GM21723 (cell line): Measurements from ENCODE around the gene TEX22.

Experiments used
- ATAC-seq: cut with Tn5 transposase; IDR thresholded peaks from one replicate; pipeline ENCODE4 v1.9.1; 2021; ENCODE audit warnings: mild to moderate bottlenecking, moderate library complexity; ENCODE audit not compliant: unreplicated experiment

TEX22 gene

DNA sequence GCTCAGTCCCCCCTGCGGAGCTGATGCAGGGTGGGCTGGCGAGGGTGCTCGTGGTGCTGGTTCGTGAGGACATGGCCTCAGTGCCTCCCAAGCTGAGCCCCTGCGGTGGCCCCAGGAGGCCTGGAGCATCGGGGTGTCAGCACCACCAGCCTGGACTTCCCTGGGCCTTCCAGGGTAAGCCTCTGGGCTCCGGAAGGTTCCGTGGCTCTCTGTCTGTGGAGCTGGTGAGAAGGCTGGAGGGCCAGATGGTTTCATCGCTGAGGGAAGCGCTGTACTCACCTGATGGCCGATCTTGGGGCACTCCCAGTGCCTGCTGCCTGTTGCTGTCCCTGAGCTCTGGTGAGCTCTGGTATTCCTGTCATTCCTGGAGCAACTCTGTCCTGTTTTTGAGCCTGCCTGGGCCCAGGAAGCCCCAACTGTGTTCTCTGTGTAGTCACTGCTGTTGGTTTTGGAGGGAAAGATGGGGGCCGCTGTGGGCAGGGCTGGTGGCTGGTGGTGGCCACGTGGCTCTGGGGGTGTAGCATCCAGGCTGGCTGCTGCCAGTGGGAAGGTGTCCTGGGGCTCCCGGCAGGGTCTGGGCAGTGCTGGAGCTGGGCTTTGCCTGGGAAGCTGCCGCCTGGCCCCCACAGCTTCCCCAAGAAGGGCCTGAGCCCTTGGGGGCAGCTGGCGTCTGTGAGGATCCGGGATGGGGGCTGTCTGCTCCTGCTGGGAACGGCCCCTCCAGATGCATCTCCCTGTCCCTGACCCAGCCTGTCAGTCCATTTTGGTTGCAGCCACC, 39.6 kb downstream of the TEX22 start:
- ATAC-seq: no peak

DNA sequence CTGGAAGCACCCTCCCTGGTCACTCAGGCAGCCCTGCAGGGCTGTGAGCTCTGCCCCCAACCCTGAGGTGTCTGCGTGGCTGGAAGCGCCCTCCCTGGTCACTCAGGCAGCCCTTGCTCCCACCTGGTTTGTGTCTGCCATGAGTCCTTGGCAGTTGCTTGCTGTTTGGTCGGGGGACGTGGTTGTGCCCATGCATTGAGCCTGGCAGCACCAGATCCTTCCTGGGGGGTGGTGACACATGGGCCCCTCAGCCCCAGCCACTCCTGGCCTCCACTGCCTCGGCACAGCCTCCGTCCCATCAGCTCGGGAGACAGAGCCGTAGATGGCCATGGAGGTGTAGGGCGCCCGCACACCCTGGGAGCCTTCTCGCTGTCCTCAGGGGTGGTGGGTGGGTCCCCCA, 40.8 kb downstream of the TEX22 start:
- ATAC-seq: no peak

DNA sequence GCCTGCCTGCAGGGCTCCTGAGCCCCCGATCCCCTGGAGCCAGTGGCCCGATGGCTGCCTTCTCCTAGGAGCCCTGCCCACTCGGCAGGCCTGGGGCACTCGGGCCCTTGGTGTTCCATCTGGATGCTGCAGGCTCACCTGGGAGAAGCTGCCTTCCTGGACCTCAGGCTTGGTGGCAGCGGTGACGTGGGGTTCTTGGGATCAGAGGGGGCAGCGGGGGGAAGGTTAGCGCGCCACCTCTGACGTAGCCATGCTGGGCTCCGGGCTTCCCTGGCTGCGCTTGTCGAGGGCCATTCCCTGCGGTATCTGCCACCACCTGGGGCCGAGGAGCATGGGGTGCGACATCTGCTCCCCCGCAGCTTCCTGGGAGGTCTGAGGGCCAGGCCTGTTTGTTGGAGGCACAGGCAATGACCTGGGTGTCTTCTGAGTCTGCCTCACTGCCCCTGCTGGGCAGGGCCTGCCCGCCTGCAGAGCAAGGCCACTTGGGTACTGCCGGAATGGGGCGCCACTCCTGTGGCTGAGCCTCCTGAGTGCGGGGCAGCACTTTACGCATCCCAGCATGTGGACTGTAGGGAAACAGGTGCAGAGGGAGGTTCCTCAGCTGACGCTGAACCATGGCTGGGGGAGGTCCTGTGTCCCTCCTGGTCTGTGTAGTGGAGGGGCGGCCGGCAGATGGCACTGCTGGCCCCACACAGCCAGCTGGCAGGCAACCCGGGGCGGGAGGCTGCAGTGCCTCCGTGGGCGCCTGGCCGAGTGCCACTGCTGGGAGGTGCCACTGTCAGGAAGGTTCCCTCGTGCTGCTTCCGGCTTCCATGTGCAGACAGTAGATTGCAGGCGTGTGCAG, 41.6 kb downstream of the TEX22 start:
- ATAC-seq: no peak

DNA sequence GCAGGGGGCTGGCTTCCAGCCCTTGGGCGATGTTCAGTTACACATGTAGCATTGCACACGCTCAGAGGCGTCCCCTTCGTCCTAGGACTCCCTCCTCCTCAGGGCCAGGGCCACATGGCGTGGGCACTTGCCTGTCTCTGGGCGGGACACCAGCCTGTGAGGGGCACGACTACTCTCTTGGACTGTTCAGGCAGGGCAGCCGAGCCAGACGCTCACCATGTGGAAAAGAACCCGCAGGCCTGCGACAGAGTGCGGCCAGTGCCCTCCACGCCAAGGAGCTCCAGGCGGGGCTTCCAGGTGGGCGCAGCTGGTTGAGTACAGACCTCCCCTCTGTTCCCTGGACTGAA, 42.2 kb downstream of the TEX22 start:
- no peak for ATAC-seq

DNA sequence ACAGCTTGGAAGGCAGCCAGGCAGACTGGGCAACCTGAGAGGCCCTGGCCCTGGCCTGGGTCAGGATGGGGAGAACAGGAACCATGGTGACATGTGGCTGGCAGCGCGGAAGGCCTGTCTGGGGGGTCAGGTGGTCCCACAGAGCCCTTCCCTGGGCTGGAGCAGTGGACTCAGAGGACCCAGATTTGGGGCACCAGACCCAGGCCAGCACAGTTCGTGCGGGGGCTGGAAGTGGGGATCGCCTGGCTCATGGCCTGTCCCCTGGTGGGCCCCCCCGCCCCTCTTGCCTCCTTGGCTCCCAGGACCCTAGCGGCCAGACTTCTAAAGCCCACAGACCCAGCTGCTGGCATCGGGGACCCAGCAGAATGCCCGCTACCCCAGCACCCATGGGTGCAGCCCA, 42.7 kb downstream of the TEX22 start:
- ATAC-seq: no peak

DNA sequence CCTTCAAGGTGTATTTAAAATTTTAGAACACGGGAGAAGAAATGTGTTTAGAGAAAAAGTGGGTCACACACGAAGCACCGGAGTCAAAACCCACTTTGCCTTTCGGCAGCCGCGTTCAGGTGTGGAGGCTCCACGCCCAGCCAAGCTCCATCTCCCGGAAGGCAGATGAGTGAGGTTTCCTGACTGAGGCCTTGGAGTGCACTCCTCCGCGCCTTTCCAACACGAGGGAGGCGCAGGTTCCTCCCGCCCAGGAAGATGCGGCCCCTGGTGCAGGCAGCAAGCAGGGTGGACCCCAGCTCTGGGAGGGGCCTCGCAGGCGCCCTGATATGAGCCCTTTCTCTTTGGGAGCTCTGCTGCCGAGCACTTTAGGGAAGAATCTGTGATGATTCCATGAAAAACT, 43.8 kb downstream of the TEX22 start:
- ATAC-seq: no peak

DNA sequence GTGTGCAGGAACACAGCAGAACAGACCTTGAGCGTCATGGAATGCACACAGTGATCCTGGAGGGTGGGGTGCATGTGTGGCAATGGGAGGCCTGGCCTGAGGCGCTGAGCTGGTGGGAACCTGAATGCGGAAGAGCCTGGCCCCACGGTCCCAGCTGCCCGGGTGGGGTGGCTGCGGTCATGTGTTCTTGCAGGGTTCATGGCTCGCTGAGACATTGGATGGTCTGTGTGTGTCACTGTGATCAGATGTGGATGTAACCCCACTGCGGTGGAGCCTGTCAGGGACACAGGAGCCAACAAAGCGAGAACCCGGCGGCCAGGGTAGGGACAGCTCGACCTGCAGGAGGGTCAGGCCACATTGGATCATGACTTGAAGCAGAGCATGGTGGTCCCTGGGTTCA, 44.5 kb downstream of the TEX22 start:
- ATAC-seq: no peak

DNA sequence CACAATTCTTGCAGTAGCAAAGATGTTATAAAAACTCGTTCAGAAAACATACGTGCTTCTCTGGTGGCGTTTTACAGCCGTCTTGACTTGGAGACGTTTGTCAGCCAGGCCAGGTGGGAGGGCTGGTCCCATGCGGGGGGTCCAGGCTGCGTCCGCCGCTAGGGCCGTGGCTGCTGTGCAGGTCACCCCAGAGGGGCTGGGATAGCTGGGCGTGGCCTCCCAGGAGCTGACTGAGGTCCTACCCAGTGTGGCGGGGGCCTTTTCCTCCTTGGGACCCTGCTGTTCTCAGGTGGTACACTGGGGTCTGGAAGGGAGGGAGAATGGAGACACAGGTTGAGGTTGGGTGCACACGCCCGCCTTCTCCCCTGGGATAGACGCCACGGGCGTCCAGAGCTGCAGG, 46.5 kb downstream of the TEX22 start:
- ATAC-seq: no peak

DNA sequence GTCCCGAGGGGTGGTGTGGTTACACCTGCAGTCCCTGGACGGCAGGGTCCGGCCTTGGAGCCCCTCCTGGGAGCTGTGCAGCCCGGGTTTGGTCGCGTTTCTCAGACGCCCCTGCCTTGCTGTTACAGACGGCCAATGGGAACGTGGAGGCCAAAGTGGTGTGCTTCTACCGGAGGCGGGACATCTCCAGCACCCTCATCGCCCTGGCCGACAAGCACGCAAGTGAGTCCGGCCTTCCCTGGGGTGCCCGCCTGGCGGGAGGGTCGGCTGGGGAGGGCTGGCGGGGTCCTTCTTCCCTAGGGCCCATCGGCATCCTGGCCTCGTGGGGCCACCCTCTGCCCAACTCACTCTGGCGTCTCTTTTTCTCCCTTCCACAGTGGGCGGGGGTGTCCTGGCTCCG, 47.0 kb downstream of the TEX22 start:
- no peak for ATAC-seq

DNA sequence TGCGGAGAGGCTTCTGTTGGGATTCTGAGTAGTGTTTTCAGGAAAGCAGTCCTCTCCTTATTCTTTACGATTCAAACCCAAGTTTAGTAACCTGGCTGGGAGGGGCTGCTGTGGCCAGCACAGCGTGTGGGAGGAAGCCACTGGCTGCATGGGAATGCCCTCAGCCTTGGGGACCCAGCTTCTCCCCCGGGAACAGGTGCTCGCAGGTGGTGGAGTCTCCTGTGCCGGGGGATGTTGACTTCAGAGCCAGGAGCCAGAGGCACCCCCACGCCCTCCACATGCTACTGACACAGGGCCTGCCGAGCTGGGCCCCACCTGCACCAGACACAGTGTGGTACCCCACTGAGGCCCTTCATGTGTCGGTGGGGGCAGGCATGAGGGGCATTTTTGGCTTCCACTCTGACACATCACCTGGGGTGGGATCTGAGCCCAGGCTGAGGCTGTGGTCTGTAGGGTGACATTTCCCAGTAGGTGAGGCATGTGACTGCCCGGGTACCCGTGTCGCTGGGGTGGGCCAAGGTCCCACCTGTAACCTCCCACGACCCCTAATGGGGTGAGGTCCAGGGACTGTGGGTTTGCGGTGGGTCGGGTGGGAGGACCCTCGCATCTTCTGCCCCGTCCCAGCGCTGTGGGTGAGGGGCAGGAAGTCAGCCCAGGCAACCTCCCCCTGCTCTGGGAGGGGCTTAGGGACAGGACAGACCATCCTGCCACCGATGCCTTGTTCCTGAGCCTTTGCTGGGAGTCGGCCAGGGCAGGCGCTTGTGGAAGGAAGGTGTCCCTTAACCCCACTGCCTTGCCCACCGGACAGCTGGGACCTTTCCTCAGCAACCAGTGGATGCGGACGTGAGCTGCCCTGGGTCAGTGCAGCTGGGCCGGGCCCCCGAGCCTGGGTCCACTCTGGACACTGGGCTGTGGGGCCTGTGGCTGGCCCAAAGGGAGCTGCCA, 47.8 kb downstream of the TEX22 start:
- no peak for ATAC-seq

DNA sequence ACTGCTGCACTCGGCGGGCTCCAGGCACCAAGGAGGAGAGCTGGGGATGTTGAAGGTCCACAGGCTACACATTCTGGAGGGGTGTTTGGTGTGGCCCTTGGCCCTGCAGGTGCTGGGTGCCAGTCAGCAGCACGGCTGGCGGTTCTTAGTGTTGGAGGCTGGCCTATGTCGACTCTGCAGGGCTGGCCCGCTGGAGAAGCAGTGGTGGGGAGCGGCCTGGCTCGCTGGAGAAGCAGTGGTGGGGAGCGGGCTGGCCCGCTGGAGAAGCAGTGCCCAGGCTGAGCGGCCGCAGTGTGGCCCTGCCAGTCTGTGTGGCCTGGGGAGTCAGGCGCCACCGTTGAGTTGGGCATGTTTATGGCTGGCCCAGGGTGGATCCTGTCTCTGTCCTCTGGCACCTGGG, 48.6 kb downstream of the TEX22 start:
- ATAC-seq: no peak

DNA sequence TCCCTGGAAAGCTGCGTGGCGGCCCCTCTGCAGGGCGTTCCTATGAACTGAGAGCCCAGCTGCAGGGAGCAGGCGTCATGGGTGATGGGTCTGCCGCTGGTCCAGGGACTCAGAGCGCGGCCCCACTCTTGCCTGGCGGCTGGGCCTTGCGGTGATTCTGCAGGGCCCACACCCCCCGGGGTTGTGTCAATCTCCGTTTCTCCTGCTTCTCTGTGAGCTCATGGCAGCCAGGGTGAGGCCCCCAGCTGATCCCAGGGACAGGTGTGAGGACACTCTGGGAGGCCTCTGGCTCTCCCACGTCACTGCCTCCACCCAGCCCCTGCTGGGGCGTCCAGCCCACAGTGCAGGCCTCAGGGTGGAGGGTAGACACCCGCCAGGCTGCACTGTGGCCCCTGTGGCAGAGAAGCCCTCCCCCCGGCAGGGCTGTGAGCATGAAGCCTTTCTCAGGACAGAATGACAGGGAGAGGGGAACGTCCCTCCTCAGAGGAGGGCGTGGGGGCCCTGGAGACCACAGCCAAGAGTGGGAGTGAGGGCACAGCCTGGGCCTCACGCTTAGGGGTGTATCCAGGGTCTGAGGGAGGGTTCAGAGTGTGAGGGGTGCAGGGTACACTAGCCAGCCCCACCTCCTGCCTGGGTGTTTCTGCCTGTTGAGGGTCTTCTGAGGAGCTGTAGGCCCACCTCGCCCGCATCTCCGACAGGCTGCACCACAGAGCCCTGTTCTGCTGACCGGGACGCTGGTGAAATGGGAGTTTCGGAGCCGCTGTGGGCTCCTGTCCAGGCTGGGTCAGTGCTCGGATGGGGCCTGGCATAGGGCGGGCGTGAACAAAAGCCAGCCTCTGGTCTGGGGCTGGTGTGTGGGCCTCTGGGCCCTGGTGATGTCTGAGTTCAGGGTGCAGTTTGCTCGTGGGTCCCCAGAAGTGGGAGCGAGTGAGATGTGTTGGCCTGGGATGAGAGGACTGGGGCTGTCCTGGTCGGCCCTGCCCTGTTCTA, 49.6 kb downstream of the TEX22 start:
- no peak for ATAC-seq

DNA sequence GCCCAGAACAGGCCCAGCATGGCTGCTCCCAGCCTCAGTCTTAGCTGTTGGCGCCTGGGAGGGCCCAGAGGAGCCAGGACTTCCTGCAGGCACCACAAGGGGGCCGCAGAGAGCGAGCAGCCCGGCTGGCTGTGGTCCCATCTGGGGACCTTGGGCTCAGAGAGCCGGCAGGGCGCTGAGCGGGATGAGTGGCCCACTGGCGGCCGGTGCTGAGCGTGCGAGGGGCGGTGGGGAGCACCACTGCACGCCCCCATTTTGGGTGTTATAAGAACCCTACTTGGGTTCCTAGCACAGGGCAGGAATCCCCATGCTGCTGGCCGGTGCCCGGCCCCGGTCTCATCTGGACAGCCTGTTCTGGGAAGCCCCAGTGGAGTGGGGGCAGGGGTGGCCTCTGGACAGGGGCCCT, 50.4 kb downstream of the TEX22 start:
- no peak for ATAC-seq

DNA sequence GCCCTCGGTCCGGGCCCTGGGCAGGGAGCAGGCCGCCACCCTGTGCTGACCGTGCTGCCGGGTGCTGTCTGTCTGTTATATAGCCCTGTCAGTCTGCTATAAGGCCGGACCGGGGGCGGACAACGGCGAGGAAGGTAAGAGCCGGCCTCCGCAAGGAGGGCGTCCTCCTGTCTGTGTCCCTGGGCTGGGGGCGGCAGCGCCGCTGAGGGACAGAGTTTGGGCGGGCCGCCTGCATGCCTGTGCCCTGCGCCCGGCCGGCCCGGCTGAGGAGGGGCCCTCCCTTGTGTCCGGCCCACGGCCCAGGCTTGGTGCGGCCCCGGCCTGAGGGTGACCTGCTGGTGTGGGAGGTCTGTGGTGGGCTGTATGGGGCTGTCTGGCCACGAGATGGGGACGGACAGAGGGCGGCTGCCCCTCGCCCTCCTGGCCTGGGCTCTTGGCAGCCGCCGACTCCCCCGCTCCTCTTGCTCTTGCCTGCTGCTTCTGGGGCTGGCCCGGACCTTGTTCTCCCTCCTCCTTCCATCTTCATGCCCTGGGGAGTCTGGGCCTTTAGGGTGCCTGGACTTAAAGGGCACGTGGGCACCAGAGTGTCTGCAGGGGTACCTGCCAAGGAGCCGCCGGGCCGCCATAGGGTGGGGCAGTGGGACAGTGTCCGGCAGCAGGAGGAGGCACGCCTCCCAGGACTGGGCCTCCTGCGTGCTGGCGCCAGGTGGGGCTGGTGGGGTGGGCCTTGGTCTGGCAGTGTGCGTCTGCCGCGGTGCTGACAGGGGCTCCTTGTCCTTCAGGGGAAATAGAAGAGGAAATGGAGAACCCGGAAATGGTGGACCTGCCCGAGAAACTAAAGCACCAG, 51.2 kb downstream of the TEX22 start:
- ATAC-seq: no peak

DNA sequence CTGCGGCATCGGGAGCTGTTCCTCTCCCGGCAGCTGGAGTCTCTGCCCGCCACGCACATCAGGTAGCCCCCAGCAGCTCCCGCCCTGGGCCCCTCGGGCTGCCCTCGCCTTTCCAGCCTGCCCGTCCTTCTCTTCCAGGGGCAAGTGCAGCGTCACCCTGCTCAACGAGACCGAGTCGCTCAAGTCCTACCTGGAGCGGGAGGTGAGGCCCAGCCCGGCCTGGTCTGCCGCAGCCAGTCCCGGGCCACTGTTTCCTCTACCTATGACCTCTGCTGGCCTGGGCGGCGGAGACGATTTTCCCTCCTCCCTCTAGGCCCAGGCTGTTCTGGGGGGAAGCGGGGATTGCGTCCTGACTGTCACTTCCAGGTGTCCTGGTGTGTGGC, 51.8 kb downstream of the TEX22 start:
- no peak for ATAC-seq

DNA sequence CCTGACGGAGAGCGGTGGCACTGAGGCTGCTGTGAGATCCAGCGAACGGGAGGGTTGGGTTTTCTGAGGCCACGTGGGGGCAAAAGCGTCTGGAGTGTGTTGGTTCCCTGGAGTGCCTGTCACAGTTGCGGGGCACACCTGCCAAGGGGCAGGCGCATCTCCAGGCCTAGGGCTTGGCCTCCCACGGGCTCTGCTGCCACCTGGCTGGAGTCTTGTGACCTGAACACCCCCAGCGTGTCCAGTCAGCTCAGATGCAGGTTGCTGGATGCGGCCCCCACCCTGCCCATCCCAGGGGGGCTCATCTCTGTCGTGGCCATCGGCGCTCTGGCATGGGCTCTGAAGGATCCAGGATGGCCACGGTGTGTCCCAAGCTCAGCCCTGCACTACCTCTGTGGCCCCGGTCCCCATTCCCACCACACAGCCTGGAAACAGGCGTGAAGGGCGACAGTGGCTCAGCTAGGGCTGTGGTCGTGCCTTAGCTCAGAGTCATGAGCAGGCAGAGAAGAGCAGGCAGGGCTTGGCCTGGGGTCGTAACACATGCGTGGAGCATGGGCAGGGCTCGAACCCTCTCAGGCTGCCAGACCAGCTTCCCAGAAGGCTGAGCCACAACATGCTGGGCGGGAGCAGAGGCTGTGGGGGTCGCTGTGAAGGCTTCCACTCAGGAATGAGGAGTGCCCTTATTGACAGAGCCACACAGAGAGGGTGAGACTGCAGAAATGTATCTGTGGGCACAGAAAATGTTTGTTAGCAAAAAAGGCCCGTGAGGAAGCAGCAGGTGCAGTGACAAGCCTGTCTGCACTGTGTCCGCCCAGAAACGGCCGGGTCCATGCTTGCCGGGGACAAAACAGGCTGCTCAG, 52.8 kb downstream of the TEX22 start:
- ATAC-seq: no peak

DNA sequence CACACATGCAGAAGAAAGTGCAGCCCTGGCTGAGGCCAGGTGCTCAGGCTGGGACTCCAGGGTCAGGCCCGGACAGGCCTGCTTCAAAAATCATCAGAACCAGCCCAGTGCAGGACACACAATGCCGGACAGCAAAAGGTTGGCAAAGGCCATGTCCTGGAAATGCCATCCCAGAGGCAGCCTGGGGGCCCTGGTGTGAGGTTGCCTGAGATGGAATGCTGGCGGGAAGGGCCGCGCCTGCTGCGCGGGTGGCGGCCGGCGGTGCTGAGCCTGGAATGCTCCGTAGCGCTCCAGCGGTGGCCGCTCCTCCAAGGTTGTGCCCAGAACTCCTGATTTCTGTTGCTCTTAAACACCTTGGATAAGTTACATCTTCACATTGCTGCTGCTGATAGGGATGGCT, 54.6 kb downstream of the TEX22 start:
- ATAC-seq: no peak

DNA sequence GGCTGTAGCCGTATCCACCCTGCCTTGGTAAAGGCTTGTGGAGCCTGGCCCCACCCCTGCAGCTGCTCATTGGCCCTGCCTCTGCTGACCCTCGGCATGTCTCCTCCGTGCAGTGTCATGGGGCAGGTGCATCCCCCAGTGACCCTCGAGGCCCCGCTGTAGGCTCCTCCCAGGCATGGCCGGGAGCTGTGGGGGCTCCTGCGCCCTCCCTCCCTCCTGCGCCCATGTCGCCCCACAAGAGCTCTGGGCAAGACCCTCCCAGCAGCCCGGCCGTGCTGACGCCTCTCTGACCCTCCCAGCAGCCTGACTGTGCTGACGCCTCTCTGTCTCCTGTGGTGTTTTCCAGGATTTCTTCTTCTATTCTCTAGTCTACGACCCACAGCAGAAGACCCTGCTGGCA, 55.5 kb downstream of the TEX22 start:
- ATAC-seq: no peak
